ENCODE measurements around the gene POLE3. TPM values are rescaled to one million over a fixed set of nuclear protein-coding genes. Genes with fewer than 3 reads are reported as not detected.

POLE3 gene
- total RNA-seq (10 to 100 TPM; 25.9 to 31.0 TPM), polyA plus RNA-seq (10 to 100 TPM; 21.7 to 42.9 TPM)
- long read RNA-seq, donor 1, transcript POLE3-201 (4 exons, 2,109 nt) = major isoform, 30 of 32 reads
- long read RNA-seq, donor 1, partial matches to known transcripts = 0 of 32 reads
- long read RNA-seq, donor 1, other reads (novel, unspliced or antisense) = 0 of 32 reads
- long read RNA-seq, donor 2, transcript POLE3-201 (4 exons, 2,109 nt) = major isoform, 9 of 10 reads
- long read RNA-seq, donor 2, partial matches to known transcripts = 0 of 10 reads
- long read RNA-seq, donor 2, other reads (novel, unspliced or antisense) = 0 of 10 reads
- long read RNA-seq, donor 3, transcript POLE3-201 (4 exons, 2,109 nt) = major isoform, 22 of 24 reads
- long read RNA-seq, donor 3, partial matches to known transcripts = 0 of 24 reads
- long read RNA-seq, donor 3, other reads (novel, unspliced or antisense) = 0 of 24 reads
- long read RNA-seq, donor 4, transcript POLE3-201 (4 exons, 2,109 nt) = major isoform, 10 of 11 reads
- long read RNA-seq, donor 4, partial matches to known transcripts = 0 of 11 reads
- long read RNA-seq, donor 4, other reads (novel, unspliced or antisense) = 0 of 11 reads
- long read RNA-seq, donor 5, transcript POLE3-201 (4 exons, 2,109 nt) = major isoform, 37 of 39 reads
- long read RNA-seq, donor 5, partial matches to known transcripts = 0 of 39 reads
- long read RNA-seq, donor 5, other reads (novel, unspliced or antisense) = 0 of 39 reads

DNA sequence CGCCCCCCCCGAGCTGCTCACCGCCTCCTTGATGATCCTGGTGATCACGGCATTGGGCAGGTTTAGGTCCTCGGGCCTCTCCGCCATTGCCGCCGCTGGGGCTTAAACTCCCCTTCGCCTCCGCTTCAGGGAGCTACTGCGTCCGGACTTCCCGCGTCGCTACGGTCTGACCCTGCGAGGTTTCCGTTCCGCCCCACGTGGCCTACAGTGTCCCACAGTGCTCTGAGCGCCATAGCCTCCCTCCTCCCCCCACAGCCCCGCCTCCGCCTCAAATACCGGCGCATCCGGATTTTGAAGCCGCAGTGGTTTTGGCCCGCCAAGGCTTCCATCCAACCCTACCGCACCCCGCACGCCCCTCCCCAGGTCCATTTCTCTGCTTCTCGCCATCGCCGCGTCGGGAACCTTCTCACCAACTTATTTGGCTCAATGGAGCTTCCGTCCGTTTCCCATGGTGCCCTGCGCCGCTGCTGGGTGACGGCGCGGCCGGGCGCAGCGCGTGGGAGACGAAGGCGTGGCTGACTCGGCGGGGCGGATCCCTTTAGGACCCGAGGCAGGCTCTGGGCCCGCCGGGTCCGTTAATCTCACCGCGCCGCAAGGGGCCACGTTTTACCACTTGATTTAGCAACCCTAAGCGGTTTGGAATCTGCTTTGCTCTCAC lies at the start of gene POLE3, which contains the start of gene C9orf43:
POLE3 (minus strand) TSS at position 469 of the 658 bp plus-strand sequence; CDS start at position 87, 382 bp downstream.
C9orf43 (plus strand) TSS at position 541 of the 658 bp plus-strand sequence. CDS start 2,747 bp downstream, outside the sequence.
- peak; percentile 99 for ATAC-seq (ENCODE audit: insufficient read depth, low FRiP score)
- H3K9ac ChIP-seq (ENCODE audit: insufficient read depth in 1 of 2, low read length in 2 of 2) = peak within 1 kb of the TSS; percentile 90 to 94
- TF ChIP-seq CTCF (IDR thresholded peaks at IDR 0.05; ENCODE audit: control extremely low read depth, extremely low read depth) = no peak
- peak within 1 kb of the TSS; percentile 99 for H3K4me3 ChIP-seq
- WGBS, 2 donors = 0% methylated on average over 61 of the region's 61 CpGs
- peak within 1 kb of the TSS; percentile 91 to 95 for H3K27ac ChIP-seq (ENCODE audit: low read depth in 1 of 2, low read length in 1 of 2)
- H3K9me3 ChIP-seq (ENCODE audit: control insufficient read depth in 4 of 4, insufficient read depth in 3 of 4, low read length in 3 of 4) = no peaks in the 10 kb centered on the region
- H3K36me3 ChIP-seq (ENCODE audit: control insufficient read depth in 4 of 4, insufficient read depth in 4 of 4, low read length in 4 of 4) = peaks cover 4 to 19% (median 11%) of the 10 kb centered on the region in 4 donors
- H3K4me1 ChIP-seq (ENCODE audit: control insufficient read depth in 5 of 5, insufficient read depth in 5 of 5, low read length in 5 of 5) = peaks cover 0 to 9% (median 5%) of the 10 kb centered on the region in 5 donors
- peak; percentile 96 to 98 (median 98) for DNase-seq
- no peaks in the 10 kb centered on the region for H3K27me3 ChIP-seq (ENCODE audit: control insufficient read depth in 3 of 3, insufficient read depth in 3 of 3, low read length in 2 of 3)

- H3K4me3 ChIP-seq = no peak overlapping the region
- no peaks in the 10 kb centered on the region for H3K36me3 ChIP-seq (ENCODE audit: control insufficient read depth in 4 of 4, insufficient read depth in 4 of 4, low read length in 4 of 4)
- H3K9ac ChIP-seq (ENCODE audit: insufficient read depth in 1 of 2, low read length in 2 of 2) = no peak overlapping the region
- WGBS, 2 donors = 93% methylated on average over 2 of the region's 2 CpGs
- peaks cover 0 to 4% (median 0%) of the 10 kb centered on the region in 3 donors for H3K27me3 ChIP-seq (ENCODE audit: control insufficient read depth in 3 of 3, insufficient read depth in 3 of 3, low read length in 2 of 3)
- H3K27ac ChIP-seq (ENCODE audit: low read depth in 1 of 2, low read length in 1 of 2) = peak overlapping the region; percentile 56 to 82
- no peak for TF ChIP-seq CTCF (IDR thresholded peaks at IDR 0.05; ENCODE audit: control extremely low read depth, extremely low read depth)
- peaks cover 2 to 16% (median 13%) of the 10 kb centered on the region in 5 donors for H3K4me1 ChIP-seq (ENCODE audit: control insufficient read depth in 5 of 5, insufficient read depth in 5 of 5, low read length in 5 of 5)
- DNase-seq = no peak
- ATAC-seq (ENCODE audit: insufficient read depth, low FRiP score) = no peak
- H3K9me3 ChIP-seq (ENCODE audit: control insufficient read depth in 4 of 4, insufficient read depth in 3 of 4, low read length in 3 of 4) = no peaks in the 10 kb centered on the region
These were observed 45.8 kb upstream of the POLE3 start for GRCh38 chr9:113456235-113456634.

GRCh38 chr9:113454914-113455761 lies 44.7 kb upstream of the POLE3 start:
- H3K27me3 ChIP-seq (ENCODE audit: control insufficient read depth in 3 of 3, insufficient read depth in 3 of 3, low read length in 2 of 3) = no peaks in the 10 kb centered on the region
- no peak overlapping the region for H3K9ac ChIP-seq (ENCODE audit: insufficient read depth in 1 of 2, low read length in 2 of 2)
- TF ChIP-seq CTCF (IDR thresholded peaks at IDR 0.05; ENCODE audit: control extremely low read depth, extremely low read depth) = no peak
- H3K9me3 ChIP-seq (ENCODE audit: control insufficient read depth in 4 of 4, insufficient read depth in 3 of 4, low read length in 3 of 4) = no peaks in the 10 kb centered on the region
- no peaks in the 10 kb centered on the region for H3K36me3 ChIP-seq (ENCODE audit: control insufficient read depth in 4 of 4, insufficient read depth in 4 of 4, low read length in 4 of 4)
- peak overlapping the region; percentile 82 to 93 for H3K27ac ChIP-seq (ENCODE audit: low read depth in 1 of 2, low read length in 1 of 2)
- ATAC-seq (ENCODE audit: insufficient read depth, low FRiP score) (peak; percentile 83), DNase-seq (peak; percentile 62 to 80 (median 65))
- WGBS, 2 donors = 42 to 63% methylated on average over 5 of the region's 5 CpGs
- H3K4me1 ChIP-seq (ENCODE audit: control insufficient read depth in 5 of 5, insufficient read depth in 5 of 5, low read length in 5 of 5) = peaks cover 2 to 16% (median 13%) of the 10 kb centered on the region in 5 donors
- no peak overlapping the region for H3K4me3 ChIP-seq

Measured in lung (tissue), 16 donors.